ENCODE measurements around the gene SFRP5. TPM values are rescaled to one million over a fixed set of nuclear protein-coding genes. Genes with fewer than 3 reads are reported as not detected.

SFRP5 gene
- total and polyA plus RNA-seq, 2 of the 13 experiments (the other 11 are each of a cell fraction or from before 2014, with no cell fraction given) = 0.32 to 1.7 TPM

DNA sequence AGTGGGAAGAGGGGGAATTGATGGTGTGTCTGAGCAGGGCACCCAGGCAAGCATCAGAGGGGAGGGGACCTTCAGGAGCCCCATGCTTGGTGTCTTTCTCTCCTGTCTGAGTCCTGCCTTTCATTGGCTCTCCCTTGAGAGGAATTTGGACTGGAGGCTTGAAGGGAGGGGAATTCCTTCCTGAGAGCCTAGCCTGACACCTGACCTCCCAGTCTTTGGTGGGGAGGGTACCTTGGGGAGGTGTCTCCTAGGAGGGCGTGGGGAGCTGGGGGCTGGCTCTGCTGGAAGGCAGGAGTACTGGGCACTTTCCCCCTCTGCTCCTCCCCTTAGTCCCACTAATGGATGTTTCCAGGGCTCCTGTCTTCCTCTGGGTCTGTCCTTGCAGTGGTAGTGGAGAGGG, 1.3 kb upstream of the SFRP5 start (continued):
- TF ChIP-seq, protein P1, sequence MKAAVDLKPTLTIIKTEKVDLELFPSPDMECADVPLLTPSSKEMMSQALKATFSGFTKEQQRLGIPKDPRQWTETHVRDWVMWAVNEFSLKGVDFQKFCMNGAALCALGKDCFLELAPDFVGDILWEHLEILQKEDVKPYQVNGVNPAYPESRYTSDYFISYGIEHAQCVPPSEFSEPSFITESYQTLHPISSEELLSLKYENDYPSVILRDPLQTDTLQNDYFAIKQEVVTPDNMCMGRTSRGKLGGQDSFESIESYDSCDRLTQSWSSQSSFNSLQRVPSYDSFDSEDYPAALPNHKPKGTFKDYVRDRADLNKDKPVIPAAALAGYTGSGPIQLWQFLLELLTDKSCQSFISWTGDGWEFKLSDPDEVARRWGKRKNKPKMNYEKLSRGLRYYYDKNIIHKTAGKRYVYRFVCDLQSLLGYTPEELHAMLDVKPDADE (CRISPR knock-in tag; IDR thresholded peaks at IDR 0.05) = no peak
- TF ChIP-seq ERF (CRISPR knock-in tag; IDR thresholded peaks at IDR 0.05) (no peak), ZNF546 (CRISPR knock-in tag; conservative IDR thresholded peaks at IDR 0.05) (no peak), ZNF460 (CRISPR knock-in tag; IDR thresholded peaks at IDR 0.05; ENCODE audit: borderline replicate concordance) (no peak), ZNF790 (CRISPR knock-in tag; IDR thresholded peaks at IDR 0.05; ENCODE audit: borderline replicate concordance) (no peak), JUNB (CRISPR knock-in tag; IDR thresholded peaks at IDR 0.05; ENCODE audit: borderline replicate concordance) (no peak), THYN1 (CRISPR knock-in tag; IDR thresholded peaks at IDR 0.05; ENCODE audit: borderline replicate concordance, low read depth) (no peak), MYC (CRISPR knock-in tag; IDR thresholded peaks at IDR 0.05; ENCODE audit: borderline replicate concordance) (no peak), GLI4 (CRISPR knock-in tag; IDR thresholded peaks at IDR 0.05; ENCODE audit: borderline replicate concordance) (no peak), FOXK1 (CRISPR knock-in tag; IDR thresholded peaks at IDR 0.05; ENCODE audit: borderline replicate concordance, low read depth) (no peak), ZBTB8A (CRISPR knock-in tag; IDR thresholded peaks at IDR 0.05; ENCODE audit: borderline replicate concordance, low read depth) (no peak)
- TF ChIP-seq, protein P2, sequence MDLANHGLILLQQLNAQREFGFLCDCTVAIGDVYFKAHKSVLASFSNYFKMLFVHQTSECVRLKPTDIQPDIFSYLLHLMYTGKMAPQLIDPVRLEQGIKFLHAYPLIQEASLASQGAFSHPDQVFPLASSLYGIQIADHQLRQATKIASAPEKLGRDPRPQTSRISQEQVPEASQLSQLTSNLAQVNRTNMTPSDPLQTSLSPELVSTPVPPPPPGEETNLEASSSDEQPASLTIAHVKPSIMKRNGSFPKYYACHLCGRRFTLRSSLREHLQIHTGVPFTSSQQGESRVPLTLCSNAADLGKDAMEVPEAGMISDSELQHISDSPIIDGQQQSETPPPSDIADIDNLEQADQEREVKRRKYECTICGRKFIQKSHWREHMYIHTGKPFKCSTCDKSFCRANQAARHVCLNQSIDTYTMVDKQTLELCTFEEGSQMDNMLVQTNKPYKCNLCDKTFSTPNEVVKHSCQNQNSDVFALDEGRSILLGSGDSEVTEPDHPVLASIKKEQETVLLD (CRISPR knock-in tag; IDR thresholded peaks at IDR 0.05; ENCODE audit: low read depth) = no peak
- TF ChIP-seq, protein P3, sequence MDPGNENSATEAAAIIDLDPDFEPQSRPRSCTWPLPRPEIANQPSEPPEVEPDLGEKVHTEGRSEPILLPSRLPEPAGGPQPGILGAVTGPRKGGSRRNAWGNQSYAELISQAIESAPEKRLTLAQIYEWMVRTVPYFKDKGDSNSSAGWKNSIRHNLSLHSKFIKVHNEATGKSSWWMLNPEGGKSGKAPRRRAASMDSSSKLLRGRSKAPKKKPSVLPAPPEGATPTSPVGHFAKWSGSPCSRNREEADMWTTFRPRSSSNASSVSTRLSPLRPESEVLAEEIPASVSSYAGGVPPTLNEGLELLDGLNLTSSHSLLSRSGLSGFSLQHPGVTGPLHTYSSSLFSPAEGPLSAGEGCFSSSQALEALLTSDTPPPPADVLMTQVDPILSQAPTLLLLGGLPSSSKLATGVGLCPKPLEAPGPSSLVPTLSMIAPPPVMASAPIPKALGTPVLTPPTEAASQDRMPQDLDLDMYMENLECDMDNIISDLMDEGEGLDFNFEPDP (CRISPR knock-in tag; conservative IDR thresholded peaks at IDR 0.05) = no peak
